CD14-positive monocyte (primary cell): Measurements from ENCODE around the gene ASAP3. TPM values are rescaled to one million over a fixed set of nuclear protein-coding genes. Genes with fewer than 3 reads are reported as not detected.
A peak's percentile ranks its signal among the peaks of the same experiment; 100 is the strongest.

Experiments
- DNase-seq, 3 donors: peaks; one replicate each; pipeline ENCODE4 v3.0.0-alpha.2; 2011 to 2022
- H2AFZ ChIP-seq: 2 replicates; pipeline ENCODE4 v1.6.0; 2012; ENCODE audit warnings: mild to moderate bottlenecking, low read depth, low read length, inconsistent platforms; ENCODE audit not compliant: insufficient read depth, poor library complexity, severe bottlenecking
- H3K27ac ChIP-seq, 2 donors: 1 replicate in 1 of 2; 2 replicates in 1 of 2; pipeline ENCODE4 v1.5.1; 2012 to 2013; ENCODE audit warnings: low read length in 2 of 2, control low read depth in 1 of 2, inconsistent platforms in 1 of 2, low read depth in 1 of 2, mild to moderate bottlenecking in 1 of 2
- H3K27me3 ChIP-seq, 2 donors: one replicate each; pipeline versions ENCODE4 v1.6.0 to v1.6.1; 2011 to 2013; ENCODE audit warnings: low read length in 2 of 2; ENCODE audit not compliant: control insufficient read depth in 2 of 2, insufficient read depth in 2 of 2
- H3K36me3 ChIP-seq, 2 donors: replicated peaks in 1 of 2; 1 replicate in 1 of 2; 2 replicates in 1 of 2; pipeline versions ENCODE4 v1.5.1 to v1.6.1; 2012 to 2013; ENCODE audit warnings: low read length in 2 of 2, control low read depth in 1 of 2, inconsistent platforms in 1 of 2, mild to moderate bottlenecking in 1 of 2; ENCODE audit not compliant: insufficient read depth in 2 of 2, control insufficient read depth in 1 of 2
- H3K4me1 ChIP-seq, 2 donors: 1 replicate in 1 of 2; 2 replicates in 1 of 2; pipeline versions ENCODE4 v1.5.1 to v1.6.1; 2012 to 2013; ENCODE audit warnings: low read length in 2 of 2, control low read depth in 1 of 2, inconsistent platforms in 1 of 2, mild to moderate bottlenecking in 1 of 2, moderate library complexity in 1 of 2; ENCODE audit not compliant: insufficient read depth in 2 of 2, control insufficient read depth in 1 of 2
- H3K4me2 ChIP-seq: replicated peaks from 2 replicates; pipeline ENCODE3; 2012; ENCODE audit warnings: low read length, moderate library complexity, mild to moderate bottlenecking; ENCODE audit not compliant: poor library complexity, severe bottlenecking; ENCODE audit errors: extremely low read depth
- H3K4me3 ChIP-seq, 3 experiments: fragments of 200-600 bp in 1 of 3; sonication (generic) in 1 of 3; replicated peaks in 1 of 3; 1 replicate in 2 of 3; 2 replicates in 1 of 3; pipeline ENCODE4 v1.5.1; 2011 to 2013; ENCODE audit warnings: low read length in 3 of 3, mild to moderate bottlenecking in 3 of 3, control low read depth in 2 of 3, low read depth in 2 of 3, inconsistent platforms in 1 of 3, moderate library complexity in 1 of 3
- H3K79me2 ChIP-seq: 2 replicates; pipeline ENCODE4 v1.6.0; 2012; ENCODE audit warnings: mild to moderate bottlenecking, control low read depth, inconsistent platforms, low read length, moderate library complexity; ENCODE audit not compliant: insufficient read depth
- H3K9ac ChIP-seq: 2 replicates; pipeline ENCODE4 v1.6.0; 2017; ENCODE audit warnings: low read length, mild to moderate bottlenecking; ENCODE audit not compliant: insufficient read depth, poor library complexity, severe bottlenecking
- H3K9me3 ChIP-seq, 2 donors: replicated peaks in 1 of 2; 1 replicate in 1 of 2; 2 replicates in 1 of 2; pipeline versions ENCODE4 v1.5.1 to v1.6.1; 2012 to 2013; ENCODE audit warnings: low read length in 2 of 2, control low read depth in 1 of 2; ENCODE audit not compliant: control insufficient read depth in 1 of 2, insufficient read depth in 1 of 2
- H4K20me1 ChIP-seq: 2 replicates; pipeline ENCODE4 v1.6.0; 2012; ENCODE audit warnings: mild to moderate bottlenecking, low read length, control low read depth, moderate library complexity; ENCODE audit not compliant: insufficient read depth
- H3K27ac Mint-ChIP-seq, 7 donors: one replicate each; pipeline ENCODE4 v1.8.0; 2020; ENCODE audit warnings: mild to moderate bottlenecking in 7 of 7, mixed read lengths in 7 of 7, moderate library complexity in 6 of 7, inconsistent platforms in 2 of 7
- H3K27me3 Mint-ChIP-seq, 3 donors: one replicate each; pipeline ENCODE4 v1.8.0; 2021 to 2022; ENCODE audit warnings: low read depth in 3 of 3, mild to moderate bottlenecking in 3 of 3, mixed read lengths in 3 of 3, moderate library complexity in 3 of 3, inconsistent platforms in 1 of 3
- H3K36me3 Mint-ChIP-seq, 2 donors: one replicate each; pipeline ENCODE4 v1.8.0; 2020; ENCODE audit warnings: mixed read lengths in 2 of 2, inconsistent platforms in 1 of 2, mild to moderate bottlenecking in 1 of 2
- H3K4me1 Mint-ChIP-seq: one replicate; pipeline ENCODE4 v1.8.0; 2020; ENCODE audit warnings: mild to moderate bottlenecking, mixed read lengths
- H3K4me3 Mint-ChIP-seq, 2 donors: one replicate each; pipeline ENCODE4 v1.8.0; 2020; ENCODE audit warnings: mild to moderate bottlenecking in 2 of 2, mixed read lengths in 2 of 2, moderate library complexity in 1 of 2
- H3K9me3 Mint-ChIP-seq, 7 donors: one replicate each; pipeline ENCODE4 v1.8.0; 2020 to 2022; ENCODE audit warnings: mixed read lengths in 7 of 7, mild to moderate bottlenecking in 6 of 7, moderate library complexity in 6 of 7, inconsistent platforms in 2 of 7
- WGBS: methylation state at CpG from one replicate; pipeline ENCODE4 v1.1.5; 2013; ENCODE audit warnings: missing lambda C conversion rate; ENCODE audit not compliant: insufficient coverage; 5-methylcytosine and 5-hydroxymethylcytosine counted together
- intact Hi-C, 2 donors: fragments of 100-400 bp; cut with micrococcal nuclease; formaldehyde crosslinking; loops; one replicate each; pipeline versions ENCODE4 v1.15.0 to v1.15.1; 2023
- polyA plus RNA-seq, 3 donors: library from polyadenylated mRNA; depleted of rRNA in 1 of 3; unstranded in 2 of 3; stranded (reverse) in 1 of 3; fragments of 300-500 nt in 2 of 3; fragments of >200 nt in 1 of 3; fragmentation: Illumina TruSeq in 2 of 3; gene quantifications; 1 replicate in 2 of 3; 2 replicates in 1 of 3; pipeline ENCODE4 v1.2.3, GENCODE V29; 2012 to 2021
- TF ChIP-seq, protein P1 (sequence below): fragments of 200-600 bp; IDR thresholded peaks from one replicate; pipeline ENCODE4 v1.8.0; 2022; ENCODE audit warnings: antibody characterized with exemption, mild to moderate bottlenecking

Gene ASAP3
- polyA plus RNA-seq, 3 donors = 0.27 to 1.1 TPM; not detected in 1

DNA sequence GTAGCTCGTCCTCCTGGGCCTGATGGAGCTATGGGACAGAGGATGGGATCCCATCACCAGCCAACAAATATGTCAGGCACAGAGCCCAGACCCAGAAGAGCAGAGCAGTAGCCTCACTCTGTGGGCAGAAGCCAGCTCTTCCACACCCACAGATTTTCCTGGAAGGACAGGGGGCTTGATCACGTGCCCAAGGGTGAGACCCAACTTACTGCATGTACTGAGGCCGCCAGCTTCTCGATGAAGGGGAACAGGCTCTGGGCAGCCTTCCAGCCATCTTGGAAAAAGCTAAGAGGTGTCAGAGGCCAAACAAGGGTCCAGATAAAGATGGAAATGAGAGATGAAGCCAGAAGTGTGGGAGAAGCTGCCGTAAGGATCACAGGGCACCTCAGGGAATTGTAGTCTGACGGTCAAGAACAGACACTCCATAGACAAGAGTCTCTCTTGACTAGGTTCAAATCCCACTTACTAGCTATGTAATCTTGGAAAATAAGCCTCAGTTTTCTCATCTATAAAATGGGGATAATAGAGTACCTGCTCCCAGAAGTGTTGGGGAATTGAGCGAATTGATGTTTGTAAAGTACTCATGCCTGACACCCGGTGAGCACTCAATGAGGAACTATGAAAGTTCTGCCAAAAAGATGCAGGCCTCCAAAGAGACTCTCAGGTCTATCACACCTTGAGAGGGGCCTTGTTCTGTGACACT lies 42.4 kb downstream of the ASAP3 start:
- Histone ChIP-seq H3K4me3 (no peak overlapping the region), H3K4me2 (no peak overlapping the region), H3K36me3 (no peaks in the 10 kb centered on the region), H3K4me1 (no peaks in the 10 kb centered on the region), H3K27me3 (no peaks in the 10 kb centered on the region), H4K20me1 (no peaks in the 10 kb centered on the region), H3K27ac (no peak overlapping the region), H2AFZ (no peak overlapping the region), H3K79me2 (no peaks in the 10 kb centered on the region), H3K9me3 (no peaks in the 10 kb centered on the region), H3K9ac (no peak overlapping the region)
- intact Hi-C loops = no loop called here
- peak overlapping the region in 1 of 7 donors; percentile 57 for H3K27ac Mint-ChIP-seq
- H3K4me1 Mint-ChIP-seq = peaks cover 7% of the 10 kb centered on the region
- whole genome bisulfite sequencing = 96% methylated on average over 4 of the region's 8 CpGs
- H3K36me3 Mint-ChIP-seq = no peaks in the 10 kb centered on the region
- no peaks in the 10 kb centered on the region for H3K9me3 Mint-ChIP-seq
- DNase-seq = no peak
- H3K4me3 Mint-ChIP-seq = no peak overlapping the region
- H3K27me3 Mint-ChIP-seq = peaks cover 3 to 10% (median 7%) of the 10 kb centered on the region in 3 donors
- TF ChIP-seq, protein P1, sequence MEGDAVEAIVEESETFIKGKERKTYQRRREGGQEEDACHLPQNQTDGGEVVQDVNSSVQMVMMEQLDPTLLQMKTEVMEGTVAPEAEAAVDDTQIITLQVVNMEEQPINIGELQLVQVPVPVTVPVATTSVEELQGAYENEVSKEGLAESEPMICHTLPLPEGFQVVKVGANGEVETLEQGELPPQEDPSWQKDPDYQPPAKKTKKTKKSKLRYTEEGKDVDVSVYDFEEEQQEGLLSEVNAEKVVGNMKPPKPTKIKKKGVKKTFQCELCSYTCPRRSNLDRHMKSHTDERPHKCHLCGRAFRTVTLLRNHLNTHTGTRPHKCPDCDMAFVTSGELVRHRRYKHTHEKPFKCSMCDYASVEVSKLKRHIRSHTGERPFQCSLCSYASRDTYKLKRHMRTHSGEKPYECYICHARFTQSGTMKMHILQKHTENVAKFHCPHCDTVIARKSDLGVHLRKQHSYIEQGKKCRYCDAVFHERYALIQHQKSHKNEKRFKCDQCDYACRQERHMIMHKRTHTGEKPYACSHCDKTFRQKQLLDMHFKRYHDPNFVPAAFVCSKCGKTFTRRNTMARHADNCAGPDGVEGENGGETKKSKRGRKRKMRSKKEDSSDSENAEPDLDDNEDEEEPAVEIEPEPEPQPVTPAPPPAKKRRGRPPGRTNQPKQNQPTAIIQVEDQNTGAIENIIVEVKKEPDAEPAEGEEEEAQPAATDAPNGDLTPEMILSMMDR = no peak

DNA sequence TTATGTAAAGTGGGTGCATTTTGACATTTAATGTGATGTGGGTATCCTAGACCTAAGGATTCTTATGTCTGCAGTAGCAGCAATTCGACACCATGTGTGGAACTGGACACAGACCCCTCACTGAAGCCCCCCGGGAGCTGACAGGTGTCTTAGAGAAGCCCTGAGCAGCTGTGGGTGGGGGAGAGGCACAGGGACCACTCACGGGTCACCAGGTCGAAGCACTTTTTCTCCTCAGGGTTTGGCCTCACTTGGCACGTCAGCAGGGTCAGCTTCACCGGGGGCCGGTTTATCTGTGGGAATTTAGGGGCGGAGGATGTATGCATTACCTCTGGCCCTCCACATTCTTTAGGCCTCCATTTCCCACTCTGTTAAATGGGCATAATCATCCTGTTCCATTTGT lies 45.4 kb downstream of the ASAP3 start:
- Mint-ChIP-seq H3K4me1 (no peaks in the 10 kb centered on the region), H3K27me3 (peaks cover 7 to 17% (median 17%) of the 10 kb centered on the region in 3 donors), H3K4me3 (no peak overlapping the region), H3K36me3 (no peaks in the 10 kb centered on the region), H3K9me3 (peaks cover 0 to 3% (median 0%) of the 10 kb centered on the region in 7 donors), H3K27ac (no peak overlapping the region)
- no peaks in the 10 kb centered on the region for H3K79me2 ChIP-seq
- TF ChIP-seq, protein P1 = no peak
- 100% methylated on average over 3 of the region's 8 CpGs for WGBS
- no peaks in the 10 kb centered on the region for H4K20me1 ChIP-seq
- no peak overlapping the region for H3K27ac ChIP-seq
- no peak overlapping the region for H2AFZ ChIP-seq
- no peaks in the 10 kb centered on the region for H3K36me3 ChIP-seq
- H3K4me2 ChIP-seq = no peak overlapping the region
- intact Hi-C loops = no loop called here
- no peaks in the 10 kb centered on the region for H3K9me3 ChIP-seq
- no peaks in the 10 kb centered on the region for H3K4me1 ChIP-seq
- no peak overlapping the region for H3K9ac ChIP-seq
- H3K4me3 ChIP-seq = no peak overlapping the region
- no peak for DNase-seq
- peaks cover 0 to 2% of the 10 kb centered on the region in 2 donors for H3K27me3 ChIP-seq
